NCI-H1694 treated with DMSO at 0.1 percent for 48 hours (cell line): ENCODE results near the gene ADAMTS2.

Source experiments
- DNase-seq: peaks from one replicate; lab custom pipeline; 2025; lab: John Stamatoyannopoulos, UW

Gene ADAMTS2

GRCh38 chr5:179124853-179125788, 220.1 kb downstream of the ADAMTS2 start:
- DNase-seq, result no peak

GRCh38 chr5:179124273-179124852, 220.9 kb downstream of the ADAMTS2 start:
- DNase-seq, result no peak

- DNase-seq, result no peak
These were observed 221.6 kb downstream of the ADAMTS2 start for GRCh38 chr5:179123491-179124272.

DNA sequence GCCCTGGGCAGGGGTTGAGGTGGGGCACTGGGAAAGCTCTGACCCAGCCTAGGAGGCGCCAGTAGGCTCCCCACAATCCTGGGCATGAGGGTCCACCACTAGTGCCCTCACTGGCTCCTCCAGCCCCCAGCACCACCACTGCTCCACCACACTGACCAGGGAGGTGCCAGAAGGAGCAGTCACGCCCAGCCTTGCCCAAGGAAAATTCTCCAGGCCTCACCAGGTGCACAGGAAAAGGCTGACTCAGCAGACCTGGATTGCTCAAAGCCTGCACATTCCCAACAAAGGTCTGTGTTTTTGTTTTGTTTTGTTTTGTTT, 222.2 kb downstream of the ADAMTS2 start:
- no peak for DNase-seq

DNA sequence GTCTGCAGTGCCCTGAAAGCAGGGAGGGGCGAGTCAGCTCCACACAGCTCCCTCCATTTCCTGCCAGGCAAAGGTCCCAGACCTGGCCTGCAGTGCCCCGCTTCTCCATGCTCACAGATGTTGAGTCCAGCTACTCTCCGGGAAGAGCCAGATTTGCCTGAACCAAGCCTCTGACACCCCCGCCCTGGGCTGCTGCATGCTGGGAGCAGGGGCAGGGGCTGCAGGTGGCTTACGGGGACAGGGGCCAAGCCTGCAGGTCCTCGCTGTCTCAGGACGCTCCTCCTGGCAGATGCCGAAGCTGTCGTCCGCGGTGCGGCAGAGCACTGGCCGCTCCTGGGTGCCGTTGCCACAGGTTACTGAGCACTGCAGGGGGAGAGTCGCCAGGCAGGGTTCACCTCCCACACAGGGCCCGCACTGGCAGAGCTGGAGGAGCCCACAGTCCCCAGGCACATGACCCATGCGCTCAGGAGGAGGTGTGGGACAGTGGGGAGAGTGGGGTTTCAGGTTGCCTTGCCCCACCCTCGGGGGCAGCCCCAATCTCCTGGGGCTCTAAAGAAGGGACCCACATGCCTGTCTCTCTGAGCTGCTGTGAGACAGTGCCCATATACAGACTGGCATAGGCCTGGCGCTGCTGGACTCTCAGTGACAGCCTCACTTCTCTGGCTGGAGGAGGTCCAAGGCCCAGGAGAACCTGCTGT, 222.7 kb downstream of the ADAMTS2 start:
- no peak for DNase-seq

GRCh38 chr5:179121667-179122111, 223.6 kb downstream of the ADAMTS2 start:
- no peak for DNase-seq

DNA sequence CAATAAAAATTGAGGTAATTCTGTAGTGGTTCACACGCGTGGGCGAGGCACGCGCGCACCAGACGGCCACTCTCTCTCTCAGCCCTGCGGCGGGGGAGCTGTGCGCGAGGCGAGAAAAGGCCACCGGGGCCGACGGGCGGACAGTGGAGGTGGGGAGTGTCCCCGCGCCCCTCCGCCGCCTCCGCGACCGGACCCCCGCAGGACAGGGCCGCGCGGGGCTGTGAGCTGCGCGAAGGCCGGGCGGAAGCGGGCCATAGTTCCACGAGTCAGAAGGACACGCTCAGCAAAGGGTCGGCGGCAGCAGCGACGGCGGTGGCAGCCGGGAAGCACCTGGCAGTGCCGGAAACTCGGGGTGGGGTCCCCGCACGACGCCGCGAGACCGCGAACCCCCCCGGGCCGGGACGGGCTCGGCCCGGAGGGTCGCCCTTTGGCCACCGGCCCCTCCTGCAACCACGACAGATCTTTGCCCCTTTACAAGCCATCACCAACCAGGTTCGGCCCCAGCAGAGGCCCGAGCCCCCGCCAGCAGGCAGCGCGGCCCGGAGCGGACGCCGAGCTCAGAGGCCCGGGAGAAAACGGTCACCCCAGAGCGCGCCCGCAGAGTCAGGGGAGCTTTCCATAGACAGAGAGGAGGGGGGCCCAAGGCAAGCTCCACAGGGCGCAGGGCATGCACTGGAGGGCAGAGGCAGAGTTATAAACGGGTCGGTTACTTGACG, 224.2 kb downstream of the ADAMTS2 start:
- DNase-seq, result no peak

DNA sequence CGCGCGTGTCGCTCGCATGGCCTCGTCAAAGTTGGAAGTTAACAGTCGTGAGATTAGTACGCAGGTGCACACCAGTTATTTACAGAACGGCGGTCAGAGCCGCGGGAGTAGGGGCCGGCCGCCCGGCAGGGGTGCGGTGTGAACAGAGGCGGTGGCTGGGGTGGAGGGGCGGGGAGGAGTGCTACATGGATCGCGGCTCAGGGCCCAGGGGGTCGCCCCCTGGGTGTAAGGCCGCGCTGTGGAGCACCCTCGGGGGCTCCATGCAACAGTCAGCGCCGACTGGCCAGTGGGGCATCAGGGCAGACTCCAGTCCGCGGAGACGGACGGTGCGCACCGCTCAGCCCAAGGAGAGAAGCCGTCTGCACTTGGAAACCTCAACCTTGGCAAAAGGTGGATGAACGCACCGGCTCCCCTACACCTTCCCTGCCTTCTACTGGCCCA, 224.8 kb downstream of the ADAMTS2 start:
- no peak for DNase-seq

GRCh38 chr5:179119415-179120170, 225.7 kb downstream of the ADAMTS2 start:
- DNase-seq, result no peak

DNA sequence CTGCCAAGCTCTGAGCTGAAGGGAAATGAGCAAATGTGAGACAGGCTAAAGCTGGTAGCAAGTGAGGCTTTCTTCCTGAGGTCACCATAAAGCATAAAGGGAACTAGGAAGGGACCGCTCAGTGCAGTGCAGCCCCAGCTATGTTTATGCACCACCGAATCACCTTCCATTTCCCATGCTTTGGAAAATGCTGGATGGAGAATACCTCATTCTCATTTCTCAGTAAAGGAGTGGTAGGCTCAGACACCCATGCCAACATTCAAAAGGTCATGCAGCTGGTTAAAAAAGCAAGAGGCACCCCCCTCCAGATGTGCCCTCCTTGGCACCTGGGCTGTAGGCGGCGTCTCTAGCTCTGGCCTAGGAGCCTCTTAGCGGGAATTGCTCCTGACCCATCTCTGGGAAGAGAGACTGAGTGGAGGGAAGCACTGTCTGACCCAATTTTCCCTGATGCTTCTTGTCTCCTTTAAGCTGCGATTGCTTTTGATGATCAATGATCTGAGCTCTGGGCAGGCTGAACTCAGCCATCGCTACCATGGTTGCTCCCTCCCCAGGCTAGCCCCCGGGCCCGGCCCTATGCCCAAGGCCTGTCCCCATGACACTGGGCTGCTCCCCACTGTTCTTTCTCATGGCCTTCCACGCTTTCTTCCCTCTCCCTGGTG, 226.4 kb downstream of the ADAMTS2 start:
- no peak for DNase-seq

DNA sequence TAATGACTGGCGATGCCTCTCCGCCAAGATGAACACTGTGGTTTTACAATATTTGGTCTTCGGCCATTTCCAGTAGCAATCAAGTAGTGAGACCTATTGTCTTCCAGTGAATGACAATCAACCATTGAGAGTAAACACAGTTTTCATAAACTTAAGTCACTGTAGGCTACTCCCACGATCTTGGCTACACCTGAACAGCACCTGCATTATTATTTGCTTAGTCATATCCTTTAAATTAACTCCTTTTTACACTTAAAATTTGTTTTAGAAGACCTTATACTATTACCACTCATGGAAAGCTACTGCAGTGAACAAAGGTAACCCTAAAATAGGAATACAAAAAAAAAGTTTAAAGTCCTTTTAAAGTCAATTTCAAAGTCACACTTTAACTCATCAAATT, 226.9 kb downstream of the ADAMTS2 start:
- no peak for DNase-seq

DNA sequence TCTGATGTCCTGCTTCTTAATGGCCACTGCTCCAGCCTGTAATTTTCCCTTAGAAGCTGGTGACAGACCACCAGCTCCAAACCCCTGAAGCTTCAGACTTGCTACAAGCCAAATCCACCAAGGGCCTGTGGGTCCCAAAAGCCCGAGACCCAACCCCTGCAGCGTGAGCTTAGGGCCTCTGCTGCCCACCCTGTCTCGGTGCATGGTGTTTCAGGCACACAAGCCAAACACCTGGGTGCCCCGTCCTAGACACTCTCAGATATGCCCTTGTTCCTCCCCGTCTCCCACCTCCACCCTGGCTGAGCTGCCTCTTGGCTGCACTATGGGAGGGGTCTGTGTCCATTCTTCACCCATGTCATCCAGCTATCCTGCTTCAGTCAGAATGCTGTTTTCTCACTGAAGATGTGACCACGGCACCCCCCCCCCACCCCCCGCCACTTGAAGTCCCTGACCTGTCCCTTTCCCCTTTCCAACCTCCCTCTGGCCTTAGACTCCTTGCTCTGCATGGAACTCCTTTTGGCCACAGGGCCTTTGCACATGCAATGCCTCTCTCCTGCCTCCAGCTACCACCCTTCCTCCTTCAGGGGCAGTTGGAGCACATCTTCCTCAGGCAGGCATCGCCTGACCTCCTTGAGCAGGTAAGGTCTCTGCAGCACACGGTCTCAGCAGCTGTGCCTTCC, 229.3 kb downstream of the ADAMTS2 start:
- DNase-seq, result no peak

GRCh38 chr5:179115307-179115706, 230.0 kb downstream of the ADAMTS2 start:
- DNase-seq, result no peak

GRCh38 chr5:179114756-179115155, 230.5 kb downstream of the ADAMTS2 start:
- no peak for DNase-seq

GRCh38 chr5:179113945-179114641, 231.2 kb downstream of the ADAMTS2 start:
- no peak for DNase-seq

DNA sequence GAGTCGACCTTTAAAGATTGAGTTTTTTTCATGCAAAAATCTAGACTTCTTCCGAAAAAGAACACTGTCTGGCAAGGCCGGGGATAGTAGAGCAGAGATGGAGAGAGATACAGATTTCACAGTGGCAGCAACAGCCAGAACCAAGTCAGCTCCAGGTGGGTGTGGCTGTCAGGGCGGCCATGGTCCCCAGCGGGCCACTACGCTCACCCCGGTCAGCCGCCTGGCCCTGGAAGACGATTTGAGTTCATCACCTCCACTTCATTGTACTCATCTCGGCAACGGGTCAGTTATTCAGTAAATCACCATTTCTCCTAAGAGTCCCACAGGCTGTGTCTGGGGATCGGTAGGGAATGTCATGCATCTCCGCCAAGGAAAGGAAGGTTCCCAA, 232.1 kb downstream of the ADAMTS2 start:
- DNase-seq, result no peak

- DNase-seq, result no peak
These were observed 232.7 kb downstream of the ADAMTS2 start for GRCh38 chr5:179112469-179113142.
